ENCODE measurements around the gene RBBP9. TPM values are rescaled to one million over a fixed set of nuclear protein-coding genes. Genes with fewer than 3 reads are reported as not detected.
A peak's percentile ranks its signal among the peaks of the same experiment; 100 is the strongest.

RBBP9 gene
- total and polyA plus RNA-seq, 11 donors = 2.1 to 9.1 (median 5.8) TPM

DNA sequence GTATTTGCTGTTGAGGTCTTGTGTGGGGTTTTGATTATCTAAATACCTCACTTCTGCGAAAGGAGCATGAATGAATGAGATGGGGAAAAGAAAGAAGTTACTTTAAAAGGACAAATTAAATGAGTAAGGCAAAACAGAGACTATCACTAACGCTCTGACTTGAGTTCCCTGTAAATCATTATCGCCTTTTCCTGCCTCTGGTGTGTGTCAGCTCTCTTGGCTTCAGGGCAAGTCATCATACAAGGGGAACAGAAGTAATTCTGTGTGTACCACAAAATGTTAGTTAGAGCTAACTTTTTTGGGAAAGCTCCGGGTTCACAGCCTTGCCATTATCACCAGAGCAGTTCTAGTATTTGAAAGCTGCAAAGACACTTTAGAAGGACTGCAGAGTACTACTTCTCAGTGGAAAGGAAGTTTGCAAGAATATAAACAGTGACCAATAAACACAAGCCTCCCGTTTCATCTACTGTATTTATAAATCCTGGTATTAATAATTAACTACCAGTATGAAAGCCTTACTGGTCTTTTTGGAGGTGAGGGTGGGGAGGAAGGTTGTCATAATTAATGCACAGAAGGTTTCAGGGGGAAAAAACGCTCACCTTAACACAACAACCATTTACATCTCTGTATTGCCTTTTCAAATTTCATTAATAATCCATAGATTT lies 31.4 kb downstream of the RBBP9 start:
- peaks cover 0 to 22% (median 14%) of the 10 kb centered on the region in 12 donors for H3K4me1 ChIP-seq
- ATAC-seq = no peak
- intact Hi-C loops (cut with DNase I) = loop anchor here in 7 of 10 donors (2.0 to 10.0 kb wide), 8 partner anchors 31 to 178 kb away; partner anchors contain the start of genes ZNF133 (in 3 of the 7), RBBP9 (in 2 of the 7), SEC23B (in 2 of the 7) and SMIM26 (in 1 of the 7)

GRCh38 chr20:18456600-18456999 lies 40.4 kb downstream of the RBBP9 start:
- H3K27me3 ChIP-seq = no peaks in the 10 kb centered on the region
- DNase-seq (no peak), ATAC-seq (no peak)
- no peak overlapping the region for H3K4me3 ChIP-seq
- H3K4me1 ChIP-seq = no peaks in the 10 kb centered on the region
- intact Hi-C loops (cut with DNase I) = no loop called here
- TF ChIP-seq POLR2A (IDR thresholded peaks at IDR 0.05) (no peak), CTCF (IDR thresholded peaks at IDR 0.05) (no peak)
- H3K27ac ChIP-seq = no peak overlapping the region
- 89 to 91% (median 90%) methylated on average over 3 of the region's 3 CpGs for WGBS, 4 donors
- no peaks in the 10 kb centered on the region for H3K36me3 ChIP-seq
- peaks cover 0 to 18% (median 0%) of the 10 kb centered on the region in 12 donors for H3K9me3 ChIP-seq

More for the DNA sequence above, 31.4 kb downstream of the RBBP9 start:
- Histone ChIP-seq H3K36me3 (peaks cover 0 to 17% (median 9%) of the 10 kb centered on the region in 9 donors), H3K27ac (no peak overlapping the region), H3K9me3 (no peaks in the 10 kb centered on the region), H3K4me3 (peak overlapping the region in 1 of 12 donors; percentile 89), H3K27me3 (no peaks in the 10 kb centered on the region)
- 64 to 72% (median 72%) methylated on average over 6 of the region's 6 CpGs for WGBS, 4 donors
- no peak for DNase-seq
- no peak for TF ChIP-seq POLR2A (IDR thresholded peaks at IDR 0.05)
- TF ChIP-seq CTCF (IDR thresholded peaks at IDR 0.05) = no peak

GRCh38 chr20:18443886-18444285 lies 53.1 kb downstream of the RBBP9 start:
- Histone ChIP-seq H3K27ac (no peak overlapping the region), H3K4me3 (no peak overlapping the region), H3K36me3 (peaks cover 0 to 3% (median 0%) of the 10 kb centered on the region in 9 donors), H3K4me1 (peaks cover 0 to 7% (median 0%) of the 10 kb centered on the region in 12 donors), H3K9me3 (no peaks in the 10 kb centered on the region), H3K27me3 (no peaks in the 10 kb centered on the region)
- no peak for TF ChIP-seq CTCF (IDR thresholded peaks at IDR 0.05)
- TF ChIP-seq POLR2A (IDR thresholded peaks at IDR 0.05) = no peak
- WGBS, 4 donors = 44 to 61% (median 52%) methylated on average over 4 of the region's 4 CpGs
- no peak for DNase-seq
- ATAC-seq = no peak
- intact Hi-C loops (cut with DNase I) = no loop called here

DNA sequence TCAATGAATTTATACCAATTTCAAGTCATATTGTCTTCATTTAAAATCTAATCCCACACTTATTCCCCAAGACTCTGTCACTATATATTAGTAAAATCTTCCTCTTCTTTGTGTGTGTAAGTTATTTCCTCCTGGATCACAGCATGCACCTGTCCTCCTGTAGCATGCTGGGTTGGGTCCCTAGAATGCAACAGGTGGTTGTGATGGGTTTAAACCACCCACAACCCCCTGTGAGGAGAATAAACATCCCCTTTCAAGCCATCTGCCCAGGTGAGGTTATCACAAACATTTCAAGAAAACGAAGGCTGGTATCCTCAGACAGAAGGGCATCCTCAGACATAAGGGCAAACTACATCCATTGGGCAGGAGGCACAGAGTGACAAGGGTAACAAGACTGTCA lies 56.6 kb downstream of the RBBP9 start:
- Histone ChIP-seq H3K4me3 (no peak overlapping the region), H3K27me3 (no peaks in the 10 kb centered on the region), H3K9me3 (no peaks in the 10 kb centered on the region), H3K27ac (no peak overlapping the region), H3K4me1 (peaks cover 0 to 7% (median 0%) of the 10 kb centered on the region in 12 donors), H3K36me3 (no peaks in the 10 kb centered on the region)
- TF ChIP-seq CTCF (IDR thresholded peaks at IDR 0.05) = no peak
- no peak for TF ChIP-seq POLR2A (IDR thresholded peaks at IDR 0.05)
- intact Hi-C loops (cut with DNase I) = no loop called here
- ATAC-seq (no peak), DNase-seq (no peak)
- WGBS, 4 donors = 0 to 79% (median 51%) methylated on average over 1 of the region's 1 CpG

All from heart left ventricle (tissue), 16 donors.